ENCODE data around the gene SYT7. TPM values are rescaled to one million over a fixed set of nuclear protein-coding genes. Genes with fewer than 3 reads are reported as not detected.

The SYT7 gene
- total RNA-seq, 1 donor from 2014 or later = 10.3 TPM

GRCh38 chr11:61540528-61540927, 40.3 kb downstream of the SYT7 start:
- DNase-seq (ENCODE audit: low spot score, unreplicated experiment) = no peak
- H3K9me3 Mint-ChIP-seq (ENCODE audit: low read depth) = no peaks in the 10 kb centered on the region
- peaks cover 13% of the 10 kb centered on the region for H3K27me3 Mint-ChIP-seq
- H3K27ac Mint-ChIP-seq = no peak overlapping the region
- peaks cover 9% of the 10 kb centered on the region for H3K4me1 Mint-ChIP-seq (ENCODE audit: low read depth)
- no peak overlapping the region for H3K4me3 Mint-ChIP-seq (ENCODE audit: low read depth)
- no peaks in the 10 kb centered on the region for H3K36me3 Mint-ChIP-seq (ENCODE audit: insufficient read depth)
- TF ChIP-seq, protein P1, sequence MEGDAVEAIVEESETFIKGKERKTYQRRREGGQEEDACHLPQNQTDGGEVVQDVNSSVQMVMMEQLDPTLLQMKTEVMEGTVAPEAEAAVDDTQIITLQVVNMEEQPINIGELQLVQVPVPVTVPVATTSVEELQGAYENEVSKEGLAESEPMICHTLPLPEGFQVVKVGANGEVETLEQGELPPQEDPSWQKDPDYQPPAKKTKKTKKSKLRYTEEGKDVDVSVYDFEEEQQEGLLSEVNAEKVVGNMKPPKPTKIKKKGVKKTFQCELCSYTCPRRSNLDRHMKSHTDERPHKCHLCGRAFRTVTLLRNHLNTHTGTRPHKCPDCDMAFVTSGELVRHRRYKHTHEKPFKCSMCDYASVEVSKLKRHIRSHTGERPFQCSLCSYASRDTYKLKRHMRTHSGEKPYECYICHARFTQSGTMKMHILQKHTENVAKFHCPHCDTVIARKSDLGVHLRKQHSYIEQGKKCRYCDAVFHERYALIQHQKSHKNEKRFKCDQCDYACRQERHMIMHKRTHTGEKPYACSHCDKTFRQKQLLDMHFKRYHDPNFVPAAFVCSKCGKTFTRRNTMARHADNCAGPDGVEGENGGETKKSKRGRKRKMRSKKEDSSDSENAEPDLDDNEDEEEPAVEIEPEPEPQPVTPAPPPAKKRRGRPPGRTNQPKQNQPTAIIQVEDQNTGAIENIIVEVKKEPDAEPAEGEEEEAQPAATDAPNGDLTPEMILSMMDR (IDR thresholded peaks at IDR 0.05; ENCODE audit: unreplicated experiment) = no peak

GRCh38 chr11:61539831-61540357, 41.0 kb downstream of the SYT7 start:
- no peaks in the 10 kb centered on the region for H3K9me3 Mint-ChIP-seq (ENCODE audit: low read depth)
- no peak overlapping the region for H3K4me3 Mint-ChIP-seq (ENCODE audit: low read depth)
- H3K36me3 Mint-ChIP-seq (ENCODE audit: insufficient read depth) = no peaks in the 10 kb centered on the region
- DNase-seq (ENCODE audit: low spot score, unreplicated experiment) = no peak
- H3K4me1 Mint-ChIP-seq (ENCODE audit: low read depth) = peaks cover 10% of the 10 kb centered on the region
- TF ChIP-seq, protein P1 (IDR thresholded peaks at IDR 0.05; ENCODE audit: unreplicated experiment) = no peak
- H3K27me3 Mint-ChIP-seq = peaks cover 17% of the 10 kb centered on the region
- no peak overlapping the region for H3K27ac Mint-ChIP-seq

DNA sequence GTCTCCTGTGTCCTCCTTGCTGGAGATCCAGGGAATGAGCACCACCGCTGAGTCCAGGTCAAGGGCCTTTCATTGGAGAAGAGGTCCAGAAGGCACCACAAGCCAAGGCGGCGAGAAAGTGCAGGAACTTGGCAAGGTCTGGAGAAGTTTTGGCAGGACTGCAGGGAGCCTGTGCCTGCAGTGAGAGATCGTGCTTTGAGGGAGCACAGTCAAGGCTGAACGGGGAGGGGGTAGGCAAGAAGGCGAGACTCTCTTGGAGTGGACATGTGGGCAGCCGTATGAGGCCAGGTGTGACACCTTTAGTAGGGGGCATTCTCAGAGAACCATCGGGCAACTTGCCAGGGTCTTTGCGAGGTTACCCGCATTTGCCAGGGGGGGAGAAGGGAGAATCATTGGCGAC, 41.9 kb downstream of the SYT7 start:
- peaks cover 19% of the 10 kb centered on the region for H3K27me3 Mint-ChIP-seq

GRCh38 chr11:61538636-61538961, 42.3 kb downstream of the SYT7 start:
- Mint-ChIP-seq H3K27ac (no peak overlapping the region), H3K4me1 (ENCODE audit: low read depth) (peaks cover 11% of the 10 kb centered on the region), H3K27me3 (peaks cover 19% of the 10 kb centered on the region), H3K9me3 (ENCODE audit: low read depth) (no peaks in the 10 kb centered on the region), H3K4me3 (ENCODE audit: low read depth) (no peak overlapping the region), H3K36me3 (ENCODE audit: insufficient read depth) (no peaks in the 10 kb centered on the region)
- no peak for DNase-seq (ENCODE audit: low spot score, unreplicated experiment)
- TF ChIP-seq, protein P1 (IDR thresholded peaks at IDR 0.05; ENCODE audit: unreplicated experiment) = no peak

More for the DNA sequence above, 41.9 kb downstream of the SYT7 start:
- TF ChIP-seq, protein P1 (IDR thresholded peaks at IDR 0.05; ENCODE audit: unreplicated experiment) = no peak
- DNase-seq (ENCODE audit: low spot score, unreplicated experiment) = no peak
- H3K36me3 Mint-ChIP-seq (ENCODE audit: insufficient read depth) = no peaks in the 10 kb centered on the region
- H3K4me3 Mint-ChIP-seq (ENCODE audit: low read depth) = no peak overlapping the region
- H3K4me1 Mint-ChIP-seq (ENCODE audit: low read depth) = peaks cover 11% of the 10 kb centered on the region
- no peaks in the 10 kb centered on the region for H3K9me3 Mint-ChIP-seq (ENCODE audit: low read depth)
- H3K27ac Mint-ChIP-seq = no peak overlapping the region

GRCh38 chr11:61537326-61537725, 43.5 kb downstream of the SYT7 start:
- no peaks in the 10 kb centered on the region for H3K9me3 Mint-ChIP-seq (ENCODE audit: low read depth)
- H3K4me1 Mint-ChIP-seq (ENCODE audit: low read depth) = peaks cover 17% of the 10 kb centered on the region
- H3K27ac Mint-ChIP-seq = no peak overlapping the region
- TF ChIP-seq, protein P1 (IDR thresholded peaks at IDR 0.05; ENCODE audit: unreplicated experiment) = no peak
- H3K4me3 Mint-ChIP-seq (ENCODE audit: low read depth) = no peak overlapping the region
- no peak for DNase-seq (ENCODE audit: low spot score, unreplicated experiment)
- no peaks in the 10 kb centered on the region for H3K36me3 Mint-ChIP-seq (ENCODE audit: insufficient read depth)
- H3K27me3 Mint-ChIP-seq = peaks cover 19% of the 10 kb centered on the region
